ENCODE results near the gene HDAC4.

Gene HDAC4

DNA sequence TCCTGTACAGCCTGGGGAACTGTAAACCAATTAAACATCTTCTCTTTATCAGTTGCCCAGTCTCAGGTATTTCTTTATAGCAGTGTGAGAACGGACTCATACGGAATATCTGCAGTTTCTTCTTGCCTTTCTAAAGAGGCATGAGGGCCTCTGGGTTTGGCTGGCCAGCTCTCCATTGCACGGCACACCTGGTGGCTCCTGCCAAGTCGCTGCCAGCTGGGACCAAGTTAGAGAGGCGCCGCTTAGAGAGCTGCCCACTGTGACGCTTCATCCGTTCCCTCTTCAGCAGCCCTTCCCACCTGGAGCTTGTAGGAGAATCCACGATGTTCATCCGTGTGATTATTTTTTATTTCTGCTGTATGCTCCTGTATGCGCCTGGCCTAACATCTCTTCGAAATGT, 357.5 kb downstream of the HDAC4 start:
- in situ Hi-C loops (cut with MboI; ENCODE audit: low sequenced_read_pairs, unreplicated experiment), result loop anchor here (25.0 kb wide), 1 partner anchor 944 kb away; no protein-coding TSS in a partner anchor
- DNase-seq (ENCODE audit: low spot score), result no peak
- TF ChIP-seq, protein P1, sequence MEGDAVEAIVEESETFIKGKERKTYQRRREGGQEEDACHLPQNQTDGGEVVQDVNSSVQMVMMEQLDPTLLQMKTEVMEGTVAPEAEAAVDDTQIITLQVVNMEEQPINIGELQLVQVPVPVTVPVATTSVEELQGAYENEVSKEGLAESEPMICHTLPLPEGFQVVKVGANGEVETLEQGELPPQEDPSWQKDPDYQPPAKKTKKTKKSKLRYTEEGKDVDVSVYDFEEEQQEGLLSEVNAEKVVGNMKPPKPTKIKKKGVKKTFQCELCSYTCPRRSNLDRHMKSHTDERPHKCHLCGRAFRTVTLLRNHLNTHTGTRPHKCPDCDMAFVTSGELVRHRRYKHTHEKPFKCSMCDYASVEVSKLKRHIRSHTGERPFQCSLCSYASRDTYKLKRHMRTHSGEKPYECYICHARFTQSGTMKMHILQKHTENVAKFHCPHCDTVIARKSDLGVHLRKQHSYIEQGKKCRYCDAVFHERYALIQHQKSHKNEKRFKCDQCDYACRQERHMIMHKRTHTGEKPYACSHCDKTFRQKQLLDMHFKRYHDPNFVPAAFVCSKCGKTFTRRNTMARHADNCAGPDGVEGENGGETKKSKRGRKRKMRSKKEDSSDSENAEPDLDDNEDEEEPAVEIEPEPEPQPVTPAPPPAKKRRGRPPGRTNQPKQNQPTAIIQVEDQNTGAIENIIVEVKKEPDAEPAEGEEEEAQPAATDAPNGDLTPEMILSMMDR (IDR thresholded peaks at IDR 0.05; ENCODE audit: borderline replicate concordance, control extremely low read depth, extremely low read depth, insufficient read depth, missing control alignments), result no peak

DNA sequence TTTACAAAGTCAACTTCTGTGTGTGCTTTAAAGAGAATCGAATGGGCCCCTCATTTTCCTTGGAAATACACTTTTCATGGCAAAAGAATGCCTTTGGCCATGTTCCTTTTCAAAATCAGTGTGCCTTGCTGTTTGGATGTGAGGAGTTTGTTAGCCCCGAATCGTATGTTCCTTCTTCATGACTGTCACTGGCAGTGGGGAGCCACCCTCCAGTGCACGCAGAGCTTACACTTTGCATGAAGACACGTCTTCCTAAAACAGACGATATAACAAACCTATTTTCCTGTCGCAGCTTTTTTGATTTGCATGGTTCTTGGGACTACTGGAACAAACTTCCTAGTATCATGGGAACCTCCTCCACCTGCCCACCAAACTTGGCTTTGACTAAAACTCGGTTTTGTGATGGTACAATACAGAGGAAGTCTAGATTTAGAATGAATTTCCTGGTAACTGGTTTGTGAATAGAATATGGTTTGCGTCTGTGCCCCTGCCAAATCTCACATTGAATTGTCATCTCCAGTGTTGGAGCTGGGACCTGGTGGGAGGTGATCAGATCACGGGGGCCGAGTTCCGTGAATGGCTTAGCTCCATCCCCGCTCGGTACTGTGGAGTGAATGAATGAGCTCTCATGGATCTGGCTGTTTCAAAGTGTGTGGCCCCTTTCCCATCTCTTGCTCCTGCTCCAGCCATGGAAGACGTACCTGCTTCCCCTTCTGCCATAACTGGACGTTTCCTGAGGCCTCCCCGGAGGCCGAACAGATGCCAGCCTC, 358.1 kb downstream of the HDAC4 start:
- in situ Hi-C loops (cut with MboI; ENCODE audit: low sequenced_read_pairs, unreplicated experiment), result loop anchor here (25.0 kb wide), 1 partner anchor 945 kb away; no protein-coding TSS in a partner anchor
- no peak for DNase-seq (ENCODE audit: low spot score)
- TF ChIP-seq, protein P1 (IDR thresholded peaks at IDR 0.05; ENCODE audit: borderline replicate concordance, control extremely low read depth, extremely low read depth, insufficient read depth, missing control alignments), result no peak

DNA sequence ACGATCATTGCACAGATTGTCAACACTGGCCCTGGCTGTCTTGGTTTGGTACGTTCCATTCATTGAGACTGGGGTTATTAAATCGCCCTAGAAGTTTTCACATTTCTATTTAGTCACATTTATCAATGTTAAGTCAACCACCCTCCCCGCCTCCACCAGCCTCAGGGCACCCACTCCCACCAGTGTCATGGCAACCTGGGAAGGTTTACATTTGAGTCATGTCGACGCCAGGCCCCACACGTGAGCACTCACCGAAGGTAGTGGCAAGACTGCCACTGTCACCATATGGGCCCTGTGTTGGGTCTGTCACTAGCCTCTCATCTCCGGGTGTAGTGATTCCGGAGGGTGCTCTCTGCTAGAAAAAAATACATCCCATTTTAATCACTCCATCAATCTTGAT, 358.8 kb downstream of the HDAC4 start:
- in situ Hi-C loops (cut with MboI; ENCODE audit: low sequenced_read_pairs, unreplicated experiment), result loop anchor here (25.0 kb wide), 1 partner anchor 945 kb away; no protein-coding TSS in a partner anchor
- DNase-seq (ENCODE audit: low spot score), result no peak
- TF ChIP-seq, protein P1 (IDR thresholded peaks at IDR 0.05; ENCODE audit: borderline replicate concordance, control extremely low read depth, extremely low read depth, insufficient read depth, missing control alignments), result no peak

DNA sequence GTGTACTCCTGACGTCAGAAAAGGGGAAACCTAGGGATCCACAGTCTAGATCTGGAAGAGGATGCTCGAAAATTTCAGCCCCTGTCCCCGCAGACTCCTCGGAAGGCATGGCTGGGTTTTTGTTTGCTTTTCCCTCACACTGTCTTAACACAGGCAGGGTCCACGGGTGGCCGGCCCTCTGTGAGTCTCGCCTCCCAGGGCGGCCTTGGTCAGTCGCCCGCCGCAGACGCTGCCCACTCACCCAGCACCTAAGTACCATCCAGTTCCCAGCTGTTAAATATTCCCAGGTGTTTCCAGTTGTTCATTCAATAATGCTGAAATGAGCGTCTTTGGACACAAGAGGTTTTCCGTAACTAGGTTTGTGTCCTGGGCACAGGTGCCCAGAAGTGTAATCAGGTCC, 359.8 kb downstream of the HDAC4 start:
- in situ Hi-C loops (cut with MboI; ENCODE audit: low sequenced_read_pairs, unreplicated experiment), result loop anchor here (25.0 kb wide), 1 partner anchor 946 kb away; no protein-coding TSS in a partner anchor
- TF ChIP-seq, protein P1 (IDR thresholded peaks at IDR 0.05; ENCODE audit: borderline replicate concordance, control extremely low read depth, extremely low read depth, insufficient read depth, missing control alignments), result no peak
- no peak for DNase-seq (ENCODE audit: low spot score)

DNA sequence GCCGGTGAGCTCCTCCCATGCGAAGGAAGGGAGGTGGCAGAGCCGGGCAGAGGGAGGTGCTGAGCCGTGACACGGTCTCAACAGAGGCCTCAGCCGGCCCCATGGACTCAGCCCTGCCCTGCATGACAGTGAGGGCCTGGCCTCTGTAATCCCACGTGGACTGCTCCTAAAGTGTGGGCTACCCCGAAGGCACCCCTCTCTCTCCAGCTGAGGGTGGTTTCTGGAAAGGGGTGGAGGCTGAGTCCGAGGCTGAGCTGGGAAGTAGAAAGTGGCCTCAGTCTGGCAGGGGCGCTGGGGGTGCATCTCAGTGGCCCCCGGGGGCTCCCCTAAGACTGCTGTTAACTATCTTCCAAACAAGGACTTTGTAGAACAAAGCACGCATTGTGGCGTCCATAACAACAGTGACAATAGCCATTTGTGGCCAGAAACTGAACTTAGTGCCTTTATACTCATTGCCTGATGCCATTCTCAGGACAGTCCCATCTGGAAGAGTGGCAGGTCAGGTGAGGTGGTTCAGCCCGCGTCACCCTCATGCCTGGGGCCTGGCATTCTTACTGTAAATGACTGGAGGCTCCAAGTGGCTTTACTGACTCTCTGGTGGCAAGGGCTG, 360.6 kb downstream of the HDAC4 start:
- in situ Hi-C loops (cut with MboI; ENCODE audit: low sequenced_read_pairs, unreplicated experiment), result loop anchor here (25.0 kb wide), 1 partner anchor 947 kb away; no protein-coding TSS in a partner anchor
- DNase-seq (ENCODE audit: low spot score), result no peak
- TF ChIP-seq, protein P1 (IDR thresholded peaks at IDR 0.05; ENCODE audit: borderline replicate concordance, control extremely low read depth, extremely low read depth, insufficient read depth, missing control alignments), result no peak

DNA sequence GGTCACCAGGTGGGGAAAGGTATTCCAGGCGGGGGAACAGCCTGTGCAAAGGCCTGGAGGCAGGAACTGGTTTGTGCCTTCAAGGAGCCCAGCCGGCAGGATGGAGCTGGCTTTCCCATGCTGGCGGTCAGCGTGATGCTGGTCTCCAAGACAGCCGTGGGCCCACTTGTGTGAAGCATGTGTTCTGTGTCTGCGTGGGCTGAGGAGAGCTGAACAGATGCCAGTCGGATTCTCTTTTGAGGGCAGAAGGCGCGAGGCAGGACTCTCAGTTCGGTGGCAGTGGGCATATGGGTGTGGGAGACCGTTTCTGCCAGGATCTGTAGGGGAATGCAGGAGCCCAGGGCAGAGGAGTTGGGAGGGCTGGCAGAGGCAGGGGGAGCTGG, 361.4 kb downstream of the HDAC4 start:
- in situ Hi-C loops (cut with MboI; ENCODE audit: low sequenced_read_pairs, unreplicated experiment), result loop anchor here (25.0 kb wide), 1 partner anchor 948 kb away; no protein-coding TSS in a partner anchor
- TF ChIP-seq, protein P1 (IDR thresholded peaks at IDR 0.05; ENCODE audit: borderline replicate concordance, control extremely low read depth, extremely low read depth, insufficient read depth, missing control alignments), result no peak
- DNase-seq (ENCODE audit: low spot score), result no peak

Data from GM13976 (cell line).